ENCODE data around the gene TBC1D24. TPM values are rescaled to one million over a fixed set of nuclear protein-coding genes. Genes with fewer than 3 reads are reported as not detected.
A peak's percentile ranks its signal among the peaks of the same experiment; 100 is the strongest.

TBC1D24 gene
- total and polyA plus RNA-seq, 7 donors = 0.60 to 16.1 (median 6.5) TPM

DNA sequence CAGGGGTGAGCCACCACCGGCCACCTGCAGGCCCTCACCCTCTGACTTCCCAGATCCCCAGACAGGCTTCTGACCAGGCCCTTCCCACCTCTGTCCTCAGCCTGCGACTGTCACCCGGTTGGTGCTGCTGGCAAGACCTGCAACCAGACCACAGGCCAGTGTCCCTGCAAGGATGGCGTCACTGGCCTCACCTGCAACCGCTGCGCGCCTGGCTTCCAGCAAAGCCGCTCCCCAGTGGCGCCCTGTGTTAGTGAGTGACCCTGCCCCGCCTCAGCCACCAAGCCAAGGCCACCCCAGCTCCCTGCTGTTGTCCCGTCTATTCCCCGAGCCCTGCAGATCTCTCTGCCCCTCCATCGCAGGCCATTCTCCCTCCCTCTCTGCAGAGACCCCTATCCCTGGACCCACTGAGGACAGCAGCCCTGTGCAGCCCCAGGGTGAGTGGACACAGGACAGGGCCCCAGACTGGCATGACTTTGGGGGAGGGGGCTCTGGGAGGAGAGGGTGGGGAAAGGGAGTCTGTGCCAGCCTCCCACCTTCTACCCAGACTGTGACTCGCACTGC is 2.0 kb upstream of the TBC1D24 start:
- H3K4me3 ChIP-seq = no peak overlapping the region
- H3K27me3 ChIP-seq = peaks cover 32 to 57% (median 49%) of the 10 kb centered on the region in 3 donors
- peaks cover 0 to 61% (median 52%) of the 10 kb centered on the region in 4 donors for H3K4me1 ChIP-seq

GRCh38 chr16:2473446-2473926 is 1.4 kb upstream of the TBC1D24 start:
- no peak overlapping the region for H3K27ac ChIP-seq
- WGBS, 2 donors = 1 to 3% methylated on average over 49 of the region's 49 CpGs
- H3K9me3 ChIP-seq = no peaks in the 10 kb centered on the region
- H3K4me3 ChIP-seq = peak overlapping the region in 3 of 4 donors; percentile 73 to 88 (median 76)
- H3K4me1 ChIP-seq = peaks cover 0 to 56% (median 47%) of the 10 kb centered on the region in 4 donors
- TF ChIP-seq POLR2AphosphoS5 (IDR thresholded peaks at IDR 0.05) (no peak), CTCF (IDR thresholded peaks at IDR 0.05) (no peak), EP300 (IDR thresholded peaks at IDR 0.05) (no peak)
- no peak for DNase-seq
- intact Hi-C loops (cut with DNase I) = no loop called here
- H3K36me3 ChIP-seq = no peaks in the 10 kb centered on the region
- H3K27me3 ChIP-seq = peaks cover 32 to 52% (median 49%) of the 10 kb centered on the region in 3 donors

More for the DNA sequence above, 2.0 kb upstream of the TBC1D24 start:
- DNase-seq = no peak
- 46 to 85% methylated on average over 14 of the region's 14 CpGs for WGBS, 2 donors
- no peak for TF ChIP-seq CTCF (IDR thresholded peaks at IDR 0.05)
- no peak for TF ChIP-seq EP300 (IDR thresholded peaks at IDR 0.05)
- no peak for TF ChIP-seq POLR2AphosphoS5 (IDR thresholded peaks at IDR 0.05)
- no peak for TF ChIP-seq POLR2A (IDR thresholded peaks at IDR 0.05)
- no peaks in the 10 kb centered on the region for H3K36me3 ChIP-seq
- no peaks in the 10 kb centered on the region for H3K9me3 ChIP-seq
- no peak overlapping the region for H3K27ac ChIP-seq
- intact Hi-C loops (cut with DNase I) = no loop called here

- Histone ChIP-seq H3K27ac (peak overlapping the region; percentile 84 to 89 (median 88)), H3K4me1 (peaks cover 0 to 48% (median 40%) of the 10 kb centered on the region in 4 donors), H3K27me3 (peaks cover 26 to 44% (median 42%) of the 10 kb centered on the region in 3 donors), H3K4me3 (peak overlapping the region; percentile 60 to 88 (median 74)), H3K36me3 (no peaks in the 10 kb centered on the region), H3K9me3 (no peaks in the 10 kb centered on the region)
- peak in 1 of 2 donors; percentile 23 for TF ChIP-seq POLR2A (IDR thresholded peaks at IDR 0.05)
- TF ChIP-seq EP300 (IDR thresholded peaks at IDR 0.05) = no peak
- no peak for TF ChIP-seq POLR2AphosphoS5 (IDR thresholded peaks at IDR 0.05)
- peak in 1 of 4 experiments; percentile 32 for TF ChIP-seq CTCF (IDR thresholded peaks at IDR 0.05)
- no peak for DNase-seq
- 0 to 1% methylated on average over 100 of the region's 100 CpGs for WGBS, 2 donors
- intact Hi-C loops (cut with DNase I) = loop anchor here (2.0 kb wide), 1 partner anchor 27 kb away; no protein-coding TSS in a partner anchor
Measured at GRCh38 chr16:2473999-2474876, 689 bp upstream of the TBC1D24 start.

GRCh38 chr16:2475413-2476344 is 752 bp downstream of the TBC1D24 start:
- no peaks in the 10 kb centered on the region for H3K36me3 ChIP-seq
- peak overlapping the region; percentile 39 to 88 (median 74) for H3K4me3 ChIP-seq
- H3K27me3 ChIP-seq = peaks cover 25 to 30% (median 28%) of the 10 kb centered on the region in 3 donors
- no peaks in the 10 kb centered on the region for H3K9me3 ChIP-seq
- TF ChIP-seq POLR2A (IDR thresholded peaks at IDR 0.05) (no peak), POLR2AphosphoS5 (IDR thresholded peaks at IDR 0.05) (no peak), EP300 (IDR thresholded peaks at IDR 0.05) (no peak), CTCF (IDR thresholded peaks at IDR 0.05) (no peak)
- DNase-seq = no peak
- 6 to 14% methylated on average over 55 of the region's 55 CpGs for WGBS, 2 donors
- H3K27ac ChIP-seq = peak overlapping the region; percentile 9 to 89 (median 64)
- intact Hi-C loops (cut with DNase I) = loop anchor here (2.0 to 5.0 kb wide), 2 partner anchors 25 to 37 kb away; partner anchors contain the start of gene ATP6V0C
- peaks cover 0 to 48% (median 38%) of the 10 kb centered on the region in 4 donors for H3K4me1 ChIP-seq

Data from sigmoid colon (tissue), 7 donors.